GM12878 (cell line): ENCODE data around the gene GHSR. TPM values are rescaled to one million over a fixed set of nuclear protein-coding genes. Genes with fewer than 3 reads are reported as not detected.

ENCODE experiments used
- ATAC-seq: fragments of 200-7000 bp; cut with Tn5 transposase; 3 replicates; pipeline ENCODE4 v1.9.1; 2020; ENCODE audit warnings: mild to moderate bottlenecking, moderate library complexity
- BruUV-seq: library from RNA; stranded (reverse); fragments of 400-500 nt; replicated peaks from 2 replicates; lab custom pipeline; 2021; lab: Mats Ljungman, UMichigan
- CTCF ChIA-PET: fragments of 300-600 bp; sonication (Branson Sonifier 250); formaldehyde crosslinking; extraction: SDS; loops from one replicate; lab custom pipeline; 2021; ENCODE audit warnings: inconsistent platforms; lab: Yijun Ruan, JAX
- POLR2A ChIA-PET: fragments of 350-600 bp; formaldehyde crosslinking; extraction: SDS; loops from one replicate; lab custom pipeline; 2021; ENCODE audit warnings: inconsistent platforms; lab: Charles Lee
- RAD21 ChIA-PET: fragments of 300-600 bp; sonication (Branson Sonifier 250); formaldehyde crosslinking; loops from one replicate; lab custom pipeline; 2023; ENCODE audit warnings: antibody characterized with exemption; ENCODE audit not compliant: unreplicated experiment; lab: Charles Lee
- SMC1A ChIA-PET: fragments of 300-600 bp; sonication (Branson Sonifier 250); formaldehyde crosslinking; loops from one replicate; lab custom pipeline; 2023; ENCODE audit not compliant: unreplicated experiment, uncharacterized antibody; lab: Charles Lee
- DNase-seq: peaks from one replicate; pipeline ENCODE4 v3.0.0-alpha.2; 2011; ENCODE audit warnings: low read depth, low spot score
- FAIRE-seq: peaks from 3 replicates; lab custom pipeline; 2011; peaks lifted over from hg19 to GRCh38; lab: Jason Lieb, UNC
- H2AFZ ChIP-seq: 2 replicates; pipeline ENCODE4 v1.6.0; 2011; ENCODE audit warnings: low read depth, low read length, control low read depth; ENCODE audit not compliant: control insufficient read depth
- H3K27ac ChIP-seq: 2 replicates; pipeline ENCODE4 v1.5.1; 2011; ENCODE audit warnings: control low read depth; ENCODE audit not compliant: control insufficient read depth, insufficient read depth
- H3K27me3 ChIP-seq, 2 experiments: replicated peaks in 1 of 2; 2 replicates each; pipeline versions ENCODE4 v1.6.0 to v1.6.1; 2011; ENCODE audit warnings: low read length in 1 of 2; ENCODE audit not compliant: control insufficient read depth in 2 of 2, insufficient read depth in 2 of 2
- H3K36me3 ChIP-seq, 2 experiments: 2 replicates each; pipeline ENCODE4 v1.5.1; 2011; ENCODE audit warnings: low read length in 1 of 2; ENCODE audit not compliant: control insufficient read depth in 2 of 2, insufficient read depth in 2 of 2
- H3K4me1 ChIP-seq: 2 replicates; pipeline ENCODE4 v1.6.1; 2011; ENCODE audit warnings: mild to moderate bottlenecking, low read length, moderate library complexity, mixed read lengths; ENCODE audit not compliant: control insufficient read depth, insufficient read depth
- H3K4me2 ChIP-seq: 2 replicates; pipeline ENCODE4 v1.6.0; 2011; ENCODE audit warnings: control low read depth; ENCODE audit not compliant: control insufficient read depth, insufficient read depth
- H3K4me3 ChIP-seq: fragments of 200-600 bp; sonication (generic); 2 replicates; pipeline ENCODE4 v1.5.1; 2016
- H3K79me2 ChIP-seq: 2 replicates; pipeline ENCODE4 v1.6.0; 2011; ENCODE audit warnings: low read length; ENCODE audit not compliant: control insufficient read depth, insufficient read depth
- H3K9ac ChIP-seq: 2 replicates; pipeline ENCODE4 v1.8.0; 2011; ENCODE audit warnings: low read length, control low read depth, mixed read lengths; ENCODE audit not compliant: control insufficient read depth, insufficient read depth
- H3K9me3 ChIP-seq: replicated peaks from 3 replicates; pipeline ENCODE4 v1.5.1; 2011; ENCODE audit warnings: mild to moderate bottlenecking, low read length; ENCODE audit not compliant: control insufficient read depth, insufficient read depth
- H4K20me1 ChIP-seq: 2 replicates; pipeline ENCODE4 v1.6.0; 2011; ENCODE audit not compliant: control insufficient read depth, insufficient read depth
- ASH2L ChIP-seq: fragments of 300-600, 200-600 bp; sonication (generic); IDR thresholded peaks from 2 replicates; pipeline ENCODE4 v1.6.1; 2017; ENCODE audit warnings: low read depth, mild to moderate bottlenecking, borderline replicate concordance
- ATF3 ChIP-seq: IDR thresholded peaks from 2 replicates; pipeline ENCODE4 v1.6.1; 2011; ENCODE audit warnings: low read depth, mild to moderate bottlenecking, low read length, moderate library complexity, borderline replicate concordance; ENCODE audit errors: extremely low read depth
- CEBPB ChIP-seq, 2 experiments: fragments of 150-350 bp in 1 of 2; IDR thresholded peaks; 2 replicates each; pipeline ENCODE4 v1.6.1; 2012 to 2014; ENCODE audit warnings: low read depth in 2 of 2, low read length in 2 of 2, borderline replicate concordance in 1 of 2, inconsistent platforms in 1 of 2
- EED ChIP-seq: sonication (generic); IDR thresholded peaks from 2 replicates; pipeline ENCODE4 v1.6.1; 2016; ENCODE audit warnings: antibody characterized with exemption, low read depth
- ESRRA ChIP-seq: IDR thresholded peaks from 2 replicates; pipeline ENCODE4 v1.6.1; 2012; ENCODE audit warnings: mild to moderate bottlenecking, low read length, improper control_type of control experiment
- IKZF1 ChIP-seq: fragments of 450-650 bp; conservative IDR thresholded peaks from 2 replicates; pipeline ENCODE4 v1.6.1; 2017; ENCODE audit warnings: antibody characterized with exemption, mild to moderate bottlenecking
- IKZF2 ChIP-seq, 2 experiments: fragments of 450-650 bp; IDR thresholded peaks; 2 replicates each; pipeline ENCODE4 v1.6.1; 2017; ENCODE audit warnings: mild to moderate bottlenecking in 2 of 2, moderate library complexity in 2 of 2
- NR2C1 ChIP-seq: fragments of 450-650 bp; IDR thresholded peaks from 2 replicates; pipeline ENCODE4 v1.6.1; 2017; ENCODE audit warnings: antibody characterized with exemption, mild to moderate bottlenecking, moderate library complexity
- PRDM15 ChIP-seq: fragments of 450-650 bp; formaldehyde crosslinking; IDR thresholded peaks from 2 replicates; pipeline ENCODE4 v1.4.0; 2020; ENCODE audit warnings: mild to moderate bottlenecking, moderate library complexity
- RAD21 ChIP-seq: IDR thresholded peaks from 2 replicates; pipeline ENCODE4 v1.6.1; 2011; ENCODE audit warnings: mild to moderate bottlenecking, low read depth, low read length, moderate library complexity; ENCODE audit not compliant: insufficient read depth
- RELB ChIP-seq: fragments of 450-650 bp; IDR thresholded peaks from 2 replicates; pipeline ENCODE4 v1.6.1; 2017; ENCODE audit warnings: low read depth, mild to moderate bottlenecking, moderate library complexity
- SMARCA5 ChIP-seq: fragments of 450-650 bp; IDR thresholded peaks from 2 replicates; pipeline ENCODE4 v1.6.1; 2017; ENCODE audit warnings: mild to moderate bottlenecking
- WGBS: methylation state at CpG from one replicate; pipeline ENCODE4 v1.1.6; 2016; ENCODE audit warnings: low lambda C conversion rate; ENCODE audit not compliant: insufficient replicate concordance, insufficient coverage; ENCODE audit errors: missing lambda C conversion rate; 5-methylcytosine and 5-hydroxymethylcytosine counted together
- in situ Hi-C: fragments of 300-500 bp; cut with MboI; formaldehyde crosslinking; loops from 9 replicates; pipeline ENCODE4 v1.14.3; 2018; ENCODE audit warnings: mixed read lengths
- intact Hi-C: fragments of 100-400 bp; cut with micrococcal nuclease; formaldehyde crosslinking; loops from one replicate; pipeline ENCODE4 v1.14.2; 2022; ENCODE audit not compliant: unreplicated experiment
- polyA plus RNA-seq, 11 experiments: library from polyadenylated mRNA; depleted of rRNA in 4 of 11; unstranded in 6 of 11; stranded (reverse) in 5 of 11; fragments of >200 nt; fragmentation: Nextera tagmentation in 4 of 11; fragmentation: Illumina TruSeq in 1 of 11; extraction: Ambion mirVana in 4 of 11; extraction: Trizol in 1 of 11; gene quantifications; 1 replicate in 1 of 11; 2 replicates in 10 of 11; pipeline versions ENCODE4 v1.2.1 to v1.2.3, GENCODE V29; 2011 to 2016; ENCODE audit warnings: inconsistent platforms in 2 of 11, missing spikeins in 2 of 11, low read depth in 1 of 11
- total RNA-seq, 4 experiments: library from RNA; depleted of rRNA in 3 of 4; stranded (reverse); fragments of >200 nt in 3 of 4; fragmentation: Illumina TruSeq in 1 of 4; extraction: Trizol in 1 of 4; gene quantifications; 2 replicates each; pipeline versions ENCODE4 v1.2.1 to v1.2.3, GENCODE V29; 2013 to 2021
- TF ChIP-seq, protein P1 (sequence below), 3 experiments: IDR thresholded peaks in 2 of 3; conservative IDR thresholded peaks in 1 of 3; 2 replicates each; pipeline ENCODE4 v1.5.1; 2011; ENCODE audit warnings: low read depth in 3 of 3, low read length in 3 of 3, mild to moderate bottlenecking in 3 of 3, control low read depth in 2 of 3, moderate library complexity in 2 of 3, inconsistent platforms in 1 of 3, mixed read lengths in 1 of 3; ENCODE audit not compliant: control insufficient read depth in 2 of 3, insufficient read depth in 1 of 3; ENCODE audit errors: extremely low read depth in 1 of 3
- TF ChIP-seq, protein P2 (sequence below): IDR thresholded peaks from 2 replicates; pipeline ENCODE4 v1.6.1; 2012; ENCODE audit warnings: low read depth, low read length, improper control_type of control experiment

Gene GHSR
- total and polyA plus RNA-seq, 10 of the 15 experiments (the other 5 are each of a cell fraction or from before 2014, with no cell fraction given) = not detected

DNA sequence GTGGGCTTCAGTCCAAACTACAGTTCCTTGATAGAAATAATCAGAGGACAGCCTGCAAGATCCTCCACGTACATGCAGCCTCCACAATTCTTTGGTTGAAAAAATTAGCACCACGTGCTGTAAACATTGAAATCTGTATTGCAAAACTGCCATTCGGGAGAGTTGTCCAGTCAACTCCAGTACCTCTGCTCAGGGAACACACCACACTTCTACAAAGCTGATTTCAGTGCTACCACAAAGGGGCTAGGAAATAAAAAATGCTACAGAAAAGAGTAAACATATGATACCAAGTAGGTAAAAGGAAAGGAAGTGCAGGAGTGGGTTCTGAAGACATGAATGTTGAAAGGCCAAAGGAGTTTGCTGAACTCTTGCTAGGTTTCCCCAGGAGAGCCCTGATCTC is 40.4 kb downstream of the GHSR start (continued):
- TF ChIP-seq ASH2L (no peak), IKZF2 (IDR thresholded peaks at IDR 0.05) (no peak), EED (no peak), ESRRA (no peak)
- TF ChIP-seq, protein P1, sequence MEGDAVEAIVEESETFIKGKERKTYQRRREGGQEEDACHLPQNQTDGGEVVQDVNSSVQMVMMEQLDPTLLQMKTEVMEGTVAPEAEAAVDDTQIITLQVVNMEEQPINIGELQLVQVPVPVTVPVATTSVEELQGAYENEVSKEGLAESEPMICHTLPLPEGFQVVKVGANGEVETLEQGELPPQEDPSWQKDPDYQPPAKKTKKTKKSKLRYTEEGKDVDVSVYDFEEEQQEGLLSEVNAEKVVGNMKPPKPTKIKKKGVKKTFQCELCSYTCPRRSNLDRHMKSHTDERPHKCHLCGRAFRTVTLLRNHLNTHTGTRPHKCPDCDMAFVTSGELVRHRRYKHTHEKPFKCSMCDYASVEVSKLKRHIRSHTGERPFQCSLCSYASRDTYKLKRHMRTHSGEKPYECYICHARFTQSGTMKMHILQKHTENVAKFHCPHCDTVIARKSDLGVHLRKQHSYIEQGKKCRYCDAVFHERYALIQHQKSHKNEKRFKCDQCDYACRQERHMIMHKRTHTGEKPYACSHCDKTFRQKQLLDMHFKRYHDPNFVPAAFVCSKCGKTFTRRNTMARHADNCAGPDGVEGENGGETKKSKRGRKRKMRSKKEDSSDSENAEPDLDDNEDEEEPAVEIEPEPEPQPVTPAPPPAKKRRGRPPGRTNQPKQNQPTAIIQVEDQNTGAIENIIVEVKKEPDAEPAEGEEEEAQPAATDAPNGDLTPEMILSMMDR (IDR thresholded peaks at IDR 0.05 in 2 of 3, conservative IDR thresholded peaks at IDR 0.05 in 1 of 3; ENCODE audit: control insufficient read depth in 2 of 3, extremely low read depth in 1 of 3, insufficient read depth in 1 of 3, low read depth in 3 of 3, low read length in 3 of 3) = no peak

GRCh38 chr3:172405914-172406313 is 42.3 kb downstream of the GHSR start:
- no peaks in the 10 kb centered on the region for H3K9me3 ChIP-seq
- no TSS peak for BruUV-seq
- DNase-seq (no peak), FAIRE-seq (no peak), ATAC-seq (no peak)
- no peak overlapping the region for H3K4me3 ChIP-seq
- WGBS = 78% methylated on average over 2 of the region's 2 CpGs
- no peak overlapping the region for H3K27ac ChIP-seq
- CTCF ChIA-PET = no interaction called here
- RAD21 ChIA-PET = no interaction called here
- intact Hi-C loops (no loop called here), in situ Hi-C loops (no loop called here)
- no peak overlapping the region for H3K4me2 ChIP-seq
- no peaks in the 10 kb centered on the region for H3K4me1 ChIP-seq
- no peaks in the 10 kb centered on the region; a peak in 1 of 4 replicates for H3K36me3 ChIP-seq
- H3K9ac ChIP-seq = no peak overlapping the region
- H3K79me2 ChIP-seq = no peaks in the 10 kb centered on the region
- POLR2A ChIA-PET = no interaction called here
- no peaks in the 10 kb centered on the region for H4K20me1 ChIP-seq
- SMC1A ChIA-PET = no interaction called here
- no peaks in the 10 kb centered on the region for H3K27me3 ChIP-seq
- no peak overlapping the region for H2AFZ ChIP-seq
- TF ChIP-seq SMARCA5 = no peak
- no peak for TF ChIP-seq IKZF1
- no peak for TF ChIP-seq CEBPB (IDR thresholded peaks at IDR 0.05; ENCODE audit: borderline replicate concordance in 1 of 2, low read depth in 2 of 2, low read length in 2 of 2)
- TF ChIP-seq, protein P2, sequence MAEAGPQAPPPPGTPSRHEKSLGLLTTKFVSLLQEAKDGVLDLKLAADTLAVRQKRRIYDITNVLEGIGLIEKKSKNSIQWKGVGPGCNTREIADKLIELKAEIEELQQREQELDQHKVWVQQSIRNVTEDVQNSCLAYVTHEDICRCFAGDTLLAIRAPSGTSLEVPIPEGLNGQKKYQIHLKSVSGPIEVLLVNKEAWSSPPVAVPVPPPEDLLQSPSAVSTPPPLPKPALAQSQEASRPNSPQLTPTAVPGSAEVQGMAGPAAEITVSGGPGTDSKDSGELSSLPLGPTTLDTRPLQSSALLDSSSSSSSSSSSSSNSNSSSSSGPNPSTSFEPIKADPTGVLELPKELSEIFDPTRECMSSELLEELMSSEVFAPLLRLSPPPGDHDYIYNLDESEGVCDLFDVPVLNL = no peak
- TF ChIP-seq NR2C1 = no peak
- no peak for TF ChIP-seq ESRRA
- no peak for TF ChIP-seq RELB
- TF ChIP-seq ATF3 = no peak
- TF ChIP-seq PRDM15 (CRISPR knock-in tag) = no peak
- no peak for TF ChIP-seq RAD21
